Mesothelial cell of epicardium (in vitro differentiated cells): ENCODE data around the gene TROAP. TPM values are rescaled to one million over a fixed set of nuclear protein-coding genes. Genes with fewer than 3 reads are reported as not detected.
A peak's percentile ranks its signal among the peaks of the same experiment; 100 is the strongest.

ENCODE experiments used
- DNase-seq, 2 experiments: peaks; one replicate each; pipeline ENCODE4 v3.0.0; 2021; ENCODE audit warnings: low spot score in 2 of 2; ENCODE audit not compliant: unreplicated experiment in 2 of 2
- H3K27ac Mint-ChIP-seq: 2 replicates; pipeline ENCODE4 v1.8.0; 2021; ENCODE audit warnings: mixed read lengths
- H3K27me3 Mint-ChIP-seq: 2 replicates; pipeline ENCODE4 v1.8.0; 2021; ENCODE audit warnings: low read depth, mixed read lengths
- H3K36me3 Mint-ChIP-seq: 2 replicates; pipeline ENCODE4 v1.8.0; 2021; ENCODE audit warnings: mixed read lengths
- H3K4me1 Mint-ChIP-seq: 2 replicates; pipeline ENCODE4 v1.8.0; 2021; ENCODE audit warnings: mixed read lengths
- H3K4me3 Mint-ChIP-seq: 2 replicates; pipeline ENCODE4 v1.8.0; 2021; ENCODE audit warnings: mild to moderate bottlenecking, moderate library complexity, mixed read lengths
- H3K9me3 Mint-ChIP-seq: 2 replicates; pipeline ENCODE4 v1.8.0; 2021; ENCODE audit warnings: mixed read lengths
- CTCF ChIP-seq: fragments of 200-600 bp; sonication (generic); IDR thresholded peaks from one replicate; pipeline ENCODE4 v1.5.0; 2021; ENCODE audit warnings: antibody characterized with exemption; ENCODE audit not compliant: unreplicated experiment
- total RNA-seq: library from RNA; stranded (reverse); gene quantifications from 3 replicates; pipeline ENCODE4 v1.2.1, GENCODE V29; 2021

The TROAP gene
- total RNA-seq, 1 donor from 2014 or later, result 30.8 TPM

- peak overlapping the region; percentile 67 for H3K4me3 Mint-ChIP-seq
- H3K27ac Mint-ChIP-seq, result no peak overlapping the region
- H3K9me3 Mint-ChIP-seq, result no peaks in the 10 kb centered on the region
- H3K4me1 Mint-ChIP-seq, result peaks cover 40% of the 10 kb centered on the region
- no peak for DNase-seq
- no peak for TF ChIP-seq CTCF
- H3K27me3 Mint-ChIP-seq, result peaks cover 72% of the 10 kb centered on the region
- peaks cover 2% of the 10 kb centered on the region for H3K36me3 Mint-ChIP-seq
These were observed 23.0 kb downstream of the TROAP start for GRCh38 chr12:49345825-49346658.

- TF ChIP-seq CTCF, result no peak
- Mint-ChIP-seq H3K9me3 (no peaks in the 10 kb centered on the region), H3K27me3 (peaks cover 65% of the 10 kb centered on the region), H3K36me3 (peaks cover 3% of the 10 kb centered on the region), H3K4me3 (peak within 1 kb of the TSS; percentile 67), H3K27ac (no peak within 1 kb of the TSS), H3K4me1 (peaks cover 40% of the 10 kb centered on the region)
- DNase-seq, result peak in 1 of 2 experiments; percentile 46
These were observed 23.7 kb downstream of the TROAP start, which contains the start of gene DNAJC22 for GRCh38 chr12:49346659-49347310. Gene DNAJC22 (plus strand): TSS chr12:49346888. CDS start chr12:49348873, 1,985 bp downstream.

- peak overlapping the region; percentile 67 for H3K4me3 Mint-ChIP-seq
- peak overlapping the region; percentile 86 for H3K27ac Mint-ChIP-seq
These were observed 24.5 kb downstream of the TROAP start for GRCh38 chr12:49347311-49348193.

GRCh38 chr12:49348781-49349180 lies 25.7 kb downstream of the TROAP start:
- DNase-seq, result no peak
- Mint-ChIP-seq H3K9me3 (no peaks in the 10 kb centered on the region), H3K27ac (no peak overlapping the region), H3K4me1 (peaks cover 31% of the 10 kb centered on the region), H3K27me3 (peaks cover 46% of the 10 kb centered on the region), H3K36me3 (peaks cover 4% of the 10 kb centered on the region), H3K4me3 (peak overlapping the region; percentile 67)
- TF ChIP-seq CTCF, result no peak

More at GRCh38 chr12:49347311-49348193, 24.5 kb downstream of the TROAP start:
- Mint-ChIP-seq H3K36me3 (peaks cover 4% of the 10 kb centered on the region), H3K4me1 (peaks cover 39% of the 10 kb centered on the region), H3K9me3 (no peaks in the 10 kb centered on the region), H3K27me3 (peaks cover 58% of the 10 kb centered on the region)
- peak; percentile 80 to 96 for DNase-seq
- peak; percentile 99 for TF ChIP-seq CTCF

- Mint-ChIP-seq H3K36me3 (peaks cover 4% of the 10 kb centered on the region), H3K27ac (no peak overlapping the region), H3K4me1 (peaks cover 29% of the 10 kb centered on the region), H3K9me3 (no peaks in the 10 kb centered on the region), H3K27me3 (peaks cover 41% of the 10 kb centered on the region), H3K4me3 (no peak overlapping the region)
- DNase-seq, result no peak
- TF ChIP-seq CTCF, result no peak
These were observed 26.2 kb downstream of the TROAP start for GRCh38 chr12:49349266-49349665.
